Neuronal stem cell (in vitro differentiated cells): Measurements from ENCODE around the gene NDNF.

Experiments used
- DNase-seq: peaks from one replicate; pipeline ENCODE4 v3.0.0-alpha.2; 2013; ENCODE audit warnings: low spot score
- H2AFZ ChIP-seq: one replicate; pipeline ENCODE4 v1.6.1; 2013; ENCODE audit warnings: mild to moderate bottlenecking, low read length, inconsistent platforms
- H2AK5ac ChIP-seq: 2 replicates; pipeline ENCODE4 v1.6.1; 2013; ENCODE audit warnings: low read depth, mild to moderate bottlenecking, inconsistent platforms, low read length, moderate library complexity, mixed read lengths
- H2BK120ac ChIP-seq: 2 replicates; pipeline ENCODE4 v1.6.1; 2013; ENCODE audit warnings: low read depth, mild to moderate bottlenecking, inconsistent platforms, low read length, moderate library complexity, mixed read lengths
- H2BK12ac ChIP-seq: one replicate; pipeline ENCODE4 v1.6.1; 2013; ENCODE audit warnings: low read length, inconsistent platforms
- H2BK15ac ChIP-seq: 2 replicates; pipeline ENCODE4 v1.6.1; 2013; ENCODE audit warnings: mild to moderate bottlenecking, low read length, inconsistent platforms, mixed read lengths
- H2BK5ac ChIP-seq: one replicate; pipeline ENCODE4 v1.6.1; 2013; ENCODE audit warnings: inconsistent platforms, mild to moderate bottlenecking, low read length, moderate library complexity
- H3K14ac ChIP-seq: one replicate; pipeline ENCODE4 v1.6.1; 2013; ENCODE audit warnings: low read length, inconsistent platforms
- H3K18ac ChIP-seq: 2 replicates; pipeline ENCODE4 v1.6.1; 2013; ENCODE audit warnings: low read length, inconsistent platforms
- H3K23ac ChIP-seq: 2 replicates; pipeline ENCODE4 v1.6.1; 2013; ENCODE audit warnings: low read depth, mild to moderate bottlenecking, mixed read lengths, low read length, inconsistent platforms; ENCODE audit not compliant: poor library complexity
- H3K27ac ChIP-seq: replicated peaks from 3 replicates; pipeline ENCODE4 v1.5.1; 2013; ENCODE audit warnings: low read length, inconsistent platforms
- H3K27me3 ChIP-seq, 3 experiments: 2 replicates each; pipeline ENCODE4 v1.6.1; 2013; ENCODE audit warnings: low read length in 3 of 3, mild to moderate bottlenecking in 2 of 3, inconsistent platforms in 1 of 3, low read depth in 1 of 3, mixed read lengths in 1 of 3, moderate library complexity in 1 of 3; ENCODE audit not compliant: control insufficient read depth in 3 of 3, insufficient read depth in 3 of 3
- H3K36me3 ChIP-seq, 2 donors: replicated peaks in 1 of 2; 2 replicates each; pipeline ENCODE4 v1.6.1; 2013; ENCODE audit warnings: low read length in 2 of 2; ENCODE audit not compliant: control insufficient read depth in 2 of 2, insufficient read depth in 2 of 2
- H3K4ac ChIP-seq: 2 replicates; pipeline ENCODE4 v1.6.1; 2013; ENCODE audit warnings: inconsistent platforms, mild to moderate bottlenecking, low read length, moderate library complexity
- H3K4me1 ChIP-seq, 2 donors: 1 replicate in 1 of 2; 2 replicates in 1 of 2; pipeline ENCODE4 v1.6.1; 2013; ENCODE audit warnings: low read length in 2 of 2, low read depth in 1 of 2; ENCODE audit not compliant: control insufficient read depth in 2 of 2, insufficient read depth in 1 of 2
- H3K4me2 ChIP-seq: one replicate; pipeline ENCODE4 v1.6.1; 2013; ENCODE audit warnings: mild to moderate bottlenecking, low read length, inconsistent platforms; ENCODE audit not compliant: insufficient read depth, poor library complexity, severe bottlenecking
- H3K4me3 ChIP-seq, 2 donors: 2 replicates each; pipeline ENCODE4 v1.5.1; 2013; ENCODE audit warnings: low read length in 2 of 2, mild to moderate bottlenecking in 2 of 2, inconsistent platforms in 1 of 2, moderate library complexity in 1 of 2
- H3K79me1 ChIP-seq: one replicate; pipeline ENCODE4 v1.6.1; 2013; ENCODE audit warnings: low read depth, mild to moderate bottlenecking, inconsistent platforms, low read length, moderate library complexity
- H3K9ac ChIP-seq: one replicate; pipeline ENCODE4 v1.6.1; 2013; ENCODE audit warnings: mild to moderate bottlenecking, low read depth, low read length, inconsistent platforms; ENCODE audit not compliant: poor library complexity
- H3K9me3 ChIP-seq, 2 donors: replicated peaks in 1 of 2; 2 replicates each; pipeline versions ENCODE3 to v1.6.1; 2013; ENCODE audit warnings: low read length in 2 of 2, mild to moderate bottlenecking in 2 of 2, inconsistent platforms in 1 of 2, low read depth in 1 of 2, mixed read lengths in 1 of 2, moderate library complexity in 1 of 2; ENCODE audit not compliant: control insufficient read depth in 2 of 2, insufficient read depth in 1 of 2
- H4K8ac ChIP-seq: one replicate; pipeline ENCODE4 v1.6.1; 2013; ENCODE audit warnings: low read depth, mild to moderate bottlenecking, inconsistent platforms, low read length, moderate library complexity
- H4K91ac ChIP-seq: one replicate; pipeline ENCODE4 v1.6.1; 2013; ENCODE audit warnings: low read length, low read depth, mild to moderate bottlenecking, inconsistent platforms; ENCODE audit not compliant: poor library complexity
- WGBS, 2 donors: extraction: QIAGEN DNeasy Blood & Tissue Kit; methylation state at CpG; one replicate each; pipeline ENCODE4 v1.1.7; 2013; ENCODE audit warnings: missing lambda C conversion rate in 2 of 2, mixed read lengths in 1 of 2; ENCODE audit not compliant: insufficient read length in 2 of 2, insufficient replicate concordance in 1 of 2; ENCODE audit errors: extremely low coverage in 2 of 2; 5-methylcytosine and 5-hydroxymethylcytosine counted together

The NDNF gene

DNA sequence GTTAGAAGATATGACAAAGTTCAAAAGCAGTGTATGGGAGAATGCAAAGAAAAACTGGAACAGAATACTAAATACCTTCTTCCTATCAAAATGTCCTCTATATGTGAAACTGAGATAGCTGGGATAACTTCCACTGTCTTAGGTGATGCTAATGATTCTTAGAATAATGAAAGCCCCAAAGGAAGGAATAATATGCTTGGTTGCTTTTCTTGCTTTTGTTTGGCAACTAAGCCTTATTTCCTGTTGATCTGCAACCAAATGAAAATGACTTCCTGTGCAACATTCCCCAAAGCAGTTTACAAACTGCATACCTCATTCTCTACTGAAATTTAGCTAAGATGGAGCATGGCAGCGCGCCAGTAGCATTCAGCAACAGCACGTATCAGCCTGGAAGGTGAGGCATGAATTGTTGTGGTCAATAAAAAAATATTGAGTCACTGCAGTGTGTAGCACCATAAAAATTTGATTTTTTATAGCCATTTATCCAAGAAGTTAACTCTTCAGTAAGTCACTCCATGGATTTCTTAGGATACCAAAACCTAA, 18.7 kb downstream of the NDNF start:
- no peak for DNase-seq
- Histone ChIP-seq H3K18ac (no peak overlapping the region), H4K91ac (no peak overlapping the region), H2BK15ac (no peak overlapping the region), H3K23ac (no peak overlapping the region), H3K36me3 (no peaks in the 10 kb centered on the region), H3K4me2 (no peak overlapping the region), H2BK120ac (no peak overlapping the region), H3K79me1 (no peaks in the 10 kb centered on the region), H3K9me3 (no peaks in the 10 kb centered on the region), H4K8ac (no peak overlapping the region), H3K9ac (no peak overlapping the region), H3K27me3 (no peaks in the 10 kb centered on the region), H3K4me1 (peaks cover 0 to 2% of the 10 kb centered on the region in 2 donors), H3K4me3 (no peak overlapping the region), H3K4ac (no peak overlapping the region), H3K27ac (no peak overlapping the region), H3K14ac (no peak overlapping the region), H2BK5ac (no peak overlapping the region), H2BK12ac (no peak overlapping the region), H2AK5ac (no peak overlapping the region), H2AFZ (no peak overlapping the region)
- WGBS, 2 donors: no CpG with 5 or more reads among the region's 3 CpGs

DNA sequence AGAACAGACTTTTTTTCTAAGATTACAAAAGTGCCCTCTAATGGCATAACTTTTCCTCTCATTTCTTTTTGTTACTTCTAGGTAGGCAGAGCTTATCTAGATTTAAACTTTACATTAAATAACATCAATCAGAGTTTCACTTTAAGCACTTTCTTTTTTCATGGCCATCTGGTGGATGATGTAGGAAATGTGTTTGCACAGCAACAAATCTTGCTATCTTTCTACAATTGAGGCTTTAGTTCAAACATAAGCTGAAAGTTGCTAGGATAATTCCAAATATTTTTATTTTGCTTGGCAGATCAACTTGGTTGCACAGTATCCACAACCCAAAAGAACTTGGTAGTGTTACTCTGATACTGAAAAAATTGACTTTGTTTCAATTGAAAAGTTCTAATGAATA, 22.0 kb downstream of the NDNF start:
- no peak overlapping the region for H3K23ac ChIP-seq
- no peak overlapping the region for H2BK120ac ChIP-seq
- no peak overlapping the region for H3K4ac ChIP-seq
- no peak overlapping the region for H3K4me3 ChIP-seq
- no peak overlapping the region for H3K18ac ChIP-seq
- H3K9ac ChIP-seq: no peak overlapping the region
- no peak for DNase-seq
- H2BK15ac ChIP-seq: no peak overlapping the region
- H3K79me1 ChIP-seq: no peaks in the 10 kb centered on the region
- H2BK12ac ChIP-seq: no peak overlapping the region
- H4K8ac ChIP-seq: no peak overlapping the region
- no peaks in the 10 kb centered on the region for H3K4me1 ChIP-seq
- no peaks in the 10 kb centered on the region for H3K9me3 ChIP-seq
- H3K14ac ChIP-seq: no peak overlapping the region
- no peak overlapping the region for H3K4me2 ChIP-seq
- no peak overlapping the region for H3K27ac ChIP-seq
- no peak overlapping the region for H4K91ac ChIP-seq
- H2BK5ac ChIP-seq: no peak overlapping the region
- H3K36me3 ChIP-seq: peaks cover 0 to 4% of the 10 kb centered on the region in 2 donors
- no peaks in the 10 kb centered on the region for H3K27me3 ChIP-seq
- no peak overlapping the region for H2AK5ac ChIP-seq
- H2AFZ ChIP-seq: no peak overlapping the region

DNA sequence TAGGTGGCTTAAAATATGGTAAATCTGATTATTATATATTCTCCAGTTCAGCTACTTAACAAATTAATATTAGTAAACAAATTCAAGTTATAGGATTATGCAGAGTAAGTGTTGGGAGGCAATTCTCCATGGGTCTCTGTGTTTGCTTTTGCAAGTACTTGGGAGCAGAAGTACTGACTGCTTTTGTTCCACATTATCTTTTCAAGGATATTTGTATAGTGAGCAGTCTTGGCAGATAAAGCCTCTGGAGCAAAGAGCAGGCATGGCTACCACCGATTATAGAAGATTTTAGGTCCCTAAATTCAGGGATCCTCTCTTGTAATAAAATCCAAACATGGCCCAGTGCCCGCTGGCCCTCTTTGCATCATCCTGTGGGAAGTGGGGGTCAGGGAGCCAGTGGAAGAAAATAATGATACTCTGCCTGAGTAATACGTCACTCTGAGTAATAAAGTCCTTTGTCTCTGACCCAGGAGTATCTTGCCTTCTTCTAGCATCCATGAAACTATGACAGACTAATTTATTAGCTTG, 23.2 kb downstream of the NDNF start:
- Histone ChIP-seq H3K9ac (no peak overlapping the region), H2AFZ (no peak overlapping the region), H3K14ac (no peak overlapping the region), H3K4me3 (no peak overlapping the region), H2BK5ac (no peak overlapping the region), H2BK15ac (no peak overlapping the region), H3K9me3 (no peaks in the 10 kb centered on the region), H3K27me3 (no peaks in the 10 kb centered on the region), H3K27ac (no peak overlapping the region), H2BK120ac (no peak overlapping the region), H3K18ac (no peak overlapping the region), H3K4me2 (no peak overlapping the region), H3K79me1 (no peaks in the 10 kb centered on the region), H4K8ac (no peak overlapping the region), H3K4ac (no peak overlapping the region), H4K91ac (no peak overlapping the region), H3K23ac (no peak overlapping the region), H3K36me3 (peaks cover 0 to 10% of the 10 kb centered on the region in 2 donors), H2AK5ac (no peak overlapping the region), H2BK12ac (no peak overlapping the region), H3K4me1 (no peaks in the 10 kb centered on the region)
- WGBS, 2 donors: no CpG with 5 or more reads among the region's 3 CpGs
- no peak for DNase-seq

DNA sequence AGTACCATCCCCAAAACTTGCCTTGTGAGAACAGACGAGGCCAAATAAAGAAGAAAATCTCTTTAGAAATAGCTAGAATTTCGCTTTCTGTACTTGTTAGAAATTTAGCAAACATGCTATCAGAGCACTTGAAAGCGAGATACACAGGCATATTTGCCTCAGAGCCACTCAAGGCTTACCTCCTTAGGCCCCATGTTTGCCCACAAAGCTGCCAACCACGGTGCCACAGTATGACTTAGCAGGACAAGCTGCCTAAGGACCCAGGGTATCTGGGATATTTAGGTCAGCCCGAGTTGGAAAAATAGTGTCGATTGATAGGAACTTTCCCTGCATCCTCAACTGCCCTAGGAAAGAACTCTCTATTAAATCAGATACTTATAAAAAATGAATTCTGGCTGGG, 24.2 kb downstream of the NDNF start:
- Histone ChIP-seq H3K9ac (no peak overlapping the region), H3K14ac (no peak overlapping the region), H3K27me3 (no peaks in the 10 kb centered on the region), H2BK5ac (no peak overlapping the region), H3K23ac (no peak overlapping the region), H4K91ac (no peak overlapping the region), H3K4me1 (no peaks in the 10 kb centered on the region), H2AK5ac (no peak overlapping the region), H2BK15ac (no peak overlapping the region), H2BK120ac (no peak overlapping the region), H3K27ac (no peak overlapping the region), H3K9me3 (no peaks in the 10 kb centered on the region), H3K4me3 (no peak overlapping the region), H3K36me3 (peaks cover 0 to 10% of the 10 kb centered on the region in 2 donors), H2BK12ac (no peak overlapping the region), H3K4ac (no peak overlapping the region), H3K4me2 (no peak overlapping the region), H3K79me1 (no peaks in the 10 kb centered on the region), H2AFZ (no peak overlapping the region), H3K18ac (no peak overlapping the region), H4K8ac (no peak overlapping the region)
- no CpG with 5 or more reads among the region's 6 CpGs for WGBS, 2 donors
- DNase-seq: no peak
